GM18517 (cell line): ENCODE measurements around the gene PEMT.

Experiments used
- ATAC-seq: cut with Tn5 transposase; IDR thresholded peaks from one replicate; pipeline ENCODE4 v1.9.1; 2021; ENCODE audit warnings: mild to moderate bottlenecking, moderate library complexity; ENCODE audit not compliant: unreplicated experiment

Gene PEMT

GRCh38 chr17:17555151-17555550, 36.4 kb downstream of the PEMT start:
- no peak for ATAC-seq

- no peak for ATAC-seq
Measured at GRCh38 chr17:17554266-17554665, 37.2 kb downstream of the PEMT start.

GRCh38 chr17:17553217-17554195, 38.0 kb downstream of the PEMT start:
- no peak for ATAC-seq

- no peak for ATAC-seq
Measured at GRCh38 chr17:17552351-17553216, 38.9 kb downstream of the PEMT start.

GRCh38 chr17:17551361-17551760, 40.1 kb downstream of the PEMT start:
- ATAC-seq = no peak

- ATAC-seq = no peak
Measured at GRCh38 chr17:17549732-17550366, 41.7 kb downstream of the PEMT start.

GRCh38 chr17:17548044-17548443, 43.5 kb downstream of the PEMT start:
- ATAC-seq = no peak

- no peak for ATAC-seq
Measured at GRCh38 chr17:17547210-17547764, 44.2 kb downstream of the PEMT start.

- no peak for ATAC-seq
Measured at GRCh38 chr17:17546399-17547185, 44.9 kb downstream of the PEMT start.

GRCh38 chr17:17545984-17546383, 45.5 kb downstream of the PEMT start:
- ATAC-seq = no peak

- no peak for ATAC-seq
Measured at GRCh38 chr17:17545031-17545820, 46.3 kb downstream of the PEMT start.

- no peak for ATAC-seq
Measured at GRCh38 chr17:17542906-17543635, 48.4 kb downstream of the PEMT start.

- no peak for ATAC-seq
Measured at GRCh38 chr17:17541640-17542001, 49.9 kb downstream of the PEMT start.

- ATAC-seq = no peak
Measured at GRCh38 chr17:17540935-17541639, 50.4 kb downstream of the PEMT start.

GRCh38 chr17:17540278-17540906, 51.1 kb downstream of the PEMT start:
- ATAC-seq = no peak

GRCh38 chr17:17539591-17539990, 51.9 kb downstream of the PEMT start:
- no peak for ATAC-seq
